SK-N-DZ (cell line): ENCODE measurements around the gene TXNRD2.

Source experiments
- DNase-seq: peaks from one replicate; pipeline ENCODE4 v3.0.0-alpha.2; 2015; ENCODE audit warnings: low spot score

Gene TXNRD2

DNA sequence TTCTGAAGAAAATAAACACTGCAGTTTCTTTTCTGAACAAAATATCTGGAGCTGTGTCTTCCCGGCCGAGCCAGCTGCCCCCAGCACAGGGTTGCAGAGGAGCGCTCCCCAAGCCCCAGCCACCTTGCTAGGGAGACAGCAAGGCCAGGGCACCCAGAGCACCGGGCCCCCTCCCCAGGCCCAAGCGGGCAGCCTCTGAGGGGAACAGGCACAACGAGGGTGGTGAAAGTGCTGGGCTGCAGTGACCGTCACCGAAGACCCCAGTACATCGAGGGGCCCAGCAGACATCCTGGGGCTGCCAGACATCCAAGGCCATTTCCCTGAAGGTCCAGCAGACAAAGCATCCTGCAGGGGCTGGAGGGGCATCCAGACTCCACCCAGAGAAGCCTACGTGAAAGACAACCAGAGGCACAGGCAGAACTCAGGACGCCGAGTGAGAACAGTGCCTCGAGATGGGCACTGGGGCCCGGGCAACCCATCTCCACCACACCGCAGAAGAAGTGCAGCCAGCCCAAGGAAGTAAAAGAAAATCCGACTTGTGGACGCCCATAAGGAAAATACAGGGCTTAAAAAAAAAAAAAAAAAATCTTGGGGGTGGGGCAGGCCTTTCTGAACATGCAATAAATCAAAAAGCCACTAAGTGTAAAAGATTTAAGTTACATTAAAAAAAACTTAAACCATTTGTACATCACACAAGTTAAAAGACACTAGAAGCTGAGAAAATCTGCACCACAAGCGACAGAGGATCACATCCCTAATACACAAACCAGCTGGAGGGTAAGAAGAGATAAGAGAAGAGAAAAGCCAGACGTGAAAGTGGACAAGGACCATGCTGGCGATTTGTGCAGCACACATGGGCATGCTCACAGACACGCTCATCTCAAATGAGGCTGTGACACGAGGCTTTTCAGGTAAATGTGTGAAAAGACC lies 36.0 kb downstream of the TXNRD2 start:
- DNase-seq = peak; percentile 88

GRCh38 chr22:19904935-19905334 lies 36.7 kb downstream of the TXNRD2 start:
- DNase-seq = no peak

- no peak for DNase-seq
These were observed 37.3 kb downstream of the TXNRD2 start for GRCh38 chr22:19904174-19904856.

- DNase-seq = no peak
These were observed 38.1 kb downstream of the TXNRD2 start for GRCh38 chr22:19903513-19903912.

- no peak for DNase-seq
These were observed 38.6 kb downstream of the TXNRD2 start for GRCh38 chr22:19903031-19903430.

DNA sequence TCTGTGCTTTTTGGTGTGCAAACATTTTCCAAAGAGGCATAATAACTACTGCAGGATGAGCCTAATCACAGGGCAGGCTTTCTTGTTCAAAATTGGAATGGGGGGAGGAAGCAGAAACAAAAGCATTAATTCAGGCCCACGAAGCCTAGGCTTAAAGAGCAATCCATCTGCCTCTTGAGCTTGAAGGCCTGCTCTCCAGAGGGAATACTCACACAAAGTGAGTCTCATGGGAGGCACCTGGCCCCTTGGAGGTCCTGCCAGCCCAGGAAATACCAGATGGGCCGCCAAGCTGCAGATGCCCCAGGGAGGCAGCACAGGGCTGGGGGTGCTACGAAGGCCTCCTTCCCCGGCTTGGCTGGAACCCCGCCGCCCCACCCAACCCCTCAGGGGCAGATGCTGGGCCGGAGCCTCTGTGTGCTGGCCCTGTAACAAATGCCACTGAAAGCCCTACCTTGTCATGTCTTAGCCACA lies 39.3 kb downstream of the TXNRD2 start:
- DNase-seq = no peak

DNA sequence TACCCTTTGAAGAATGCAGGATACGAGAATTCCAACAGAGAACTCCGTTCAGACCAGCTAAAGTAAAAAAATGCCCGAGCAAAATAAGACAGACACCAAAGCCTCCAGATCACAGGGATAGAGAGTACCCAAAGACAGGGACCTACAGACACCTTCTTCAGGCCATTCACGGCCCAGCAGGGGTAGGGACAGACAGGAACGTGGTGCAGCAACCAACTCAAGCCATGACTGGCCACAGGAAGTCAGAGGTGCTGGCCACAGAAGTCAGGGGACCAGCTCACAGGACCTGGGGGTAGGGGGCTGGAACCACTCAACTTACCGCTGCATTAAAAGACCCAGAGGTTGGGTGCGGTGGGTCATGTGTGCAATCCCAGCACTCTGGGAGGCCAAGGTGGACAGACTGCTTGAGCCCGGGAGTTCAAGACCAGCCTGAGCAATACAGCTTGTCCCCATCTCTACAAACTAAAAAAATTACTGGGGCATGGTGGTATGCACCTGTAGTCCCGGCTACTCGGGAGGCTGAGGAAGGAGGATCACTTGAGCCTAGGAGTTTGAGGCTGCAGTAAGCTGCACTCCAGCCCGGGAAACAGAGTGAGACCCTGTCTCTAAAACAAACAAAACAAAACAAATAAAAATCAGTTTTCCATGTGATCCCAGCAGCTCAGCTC lies 39.9 kb downstream of the TXNRD2 start:
- no peak for DNase-seq

DNA sequence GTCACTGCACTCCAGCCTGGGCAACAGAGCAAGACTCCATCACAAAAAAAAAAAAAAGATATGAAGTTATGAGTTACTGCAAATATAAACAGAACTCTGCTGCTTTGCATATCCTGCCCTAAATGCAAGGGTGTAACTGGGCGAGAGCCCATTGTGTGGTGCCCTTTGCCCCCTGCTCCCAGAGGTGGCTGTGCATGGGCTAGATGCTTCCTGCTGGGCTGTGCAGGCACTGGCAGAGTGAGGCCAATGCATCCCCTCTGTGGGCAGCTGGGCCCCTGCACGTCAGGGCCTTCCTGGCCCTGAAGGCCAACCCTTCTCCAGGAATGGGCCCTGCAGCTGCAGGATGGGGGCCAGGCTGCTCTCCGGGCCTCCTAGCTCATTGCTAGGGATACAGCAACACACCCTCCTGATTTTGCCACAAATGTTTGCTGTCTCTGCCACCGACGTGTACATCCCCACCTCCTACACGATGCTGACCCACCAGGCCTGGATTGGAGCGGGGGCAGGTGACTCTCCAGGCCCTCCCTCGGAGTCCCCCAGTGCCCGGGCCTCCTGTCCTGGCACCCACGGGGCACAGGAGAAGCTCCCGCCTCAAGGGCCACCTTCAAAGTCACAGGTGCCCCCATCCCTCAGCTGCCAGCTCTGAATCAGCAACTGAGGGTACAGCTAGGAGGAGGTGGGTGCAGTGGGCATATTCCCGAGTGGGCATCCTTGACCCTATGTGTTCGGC lies 40.7 kb downstream of the TXNRD2 start:
- no peak for DNase-seq

DNA sequence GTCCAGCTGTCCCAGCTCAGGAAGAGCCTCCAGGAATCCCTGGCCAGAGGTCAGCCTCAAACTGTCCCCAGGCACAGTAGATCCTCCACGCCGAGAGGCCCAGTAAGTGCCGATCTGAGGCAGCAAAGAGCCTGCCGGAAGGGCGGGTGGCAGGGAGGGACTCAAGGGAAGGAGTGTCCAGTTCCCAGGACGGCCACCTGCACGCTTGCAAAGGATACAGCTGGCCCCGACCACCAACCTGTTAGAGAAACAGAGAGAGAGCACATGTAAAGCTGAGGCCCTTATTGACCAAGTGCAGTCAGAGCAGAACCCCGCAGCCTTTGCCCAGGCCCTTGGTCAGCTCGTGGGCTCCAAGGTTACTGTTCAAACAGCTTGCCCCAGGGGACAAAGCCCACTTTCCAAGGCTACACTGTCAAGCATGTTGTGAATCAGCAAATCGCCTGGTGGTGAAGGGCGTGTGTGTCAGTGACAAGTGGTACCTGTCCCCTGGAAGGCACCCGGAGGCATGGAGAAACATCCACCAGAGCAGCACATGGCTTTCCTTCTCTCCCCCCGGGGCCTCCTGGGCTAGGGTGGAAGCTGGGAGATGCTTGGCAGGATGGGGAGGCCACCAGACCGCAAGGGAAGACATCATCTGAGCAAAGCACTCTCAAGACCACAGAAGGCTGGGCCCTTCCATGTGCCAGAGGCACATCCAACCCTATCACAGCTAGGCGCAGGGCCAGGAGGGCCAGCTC lies 42.6 kb downstream of the TXNRD2 start:
- DNase-seq = no peak

DNA sequence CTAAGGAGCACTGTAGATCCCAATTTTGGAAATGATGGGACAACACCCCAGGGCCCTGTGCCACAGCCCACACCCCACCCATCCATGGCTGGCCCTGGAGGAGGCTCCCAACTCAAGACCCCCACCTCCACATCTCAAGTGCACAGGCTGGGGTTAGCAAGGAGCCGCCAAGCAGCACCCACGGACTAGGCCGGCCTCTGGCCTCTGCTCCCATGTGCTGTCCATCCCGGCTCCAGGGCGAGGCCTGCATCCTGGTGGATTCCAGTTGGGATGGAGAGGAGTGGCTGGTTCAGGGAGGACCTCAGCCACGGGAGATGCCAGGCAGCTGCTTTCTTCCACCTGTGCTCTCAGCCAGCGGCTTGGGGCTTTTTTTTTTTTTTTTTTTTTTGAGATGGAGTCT lies 43.5 kb downstream of the TXNRD2 start:
- no peak for DNase-seq

GRCh38 chr22:19897726-19898125 lies 43.9 kb downstream of the TXNRD2 start:
- DNase-seq = no peak

- no peak for DNase-seq
These were observed 44.8 kb downstream of the TXNRD2 start for GRCh38 chr22:19896665-19897355.

DNA sequence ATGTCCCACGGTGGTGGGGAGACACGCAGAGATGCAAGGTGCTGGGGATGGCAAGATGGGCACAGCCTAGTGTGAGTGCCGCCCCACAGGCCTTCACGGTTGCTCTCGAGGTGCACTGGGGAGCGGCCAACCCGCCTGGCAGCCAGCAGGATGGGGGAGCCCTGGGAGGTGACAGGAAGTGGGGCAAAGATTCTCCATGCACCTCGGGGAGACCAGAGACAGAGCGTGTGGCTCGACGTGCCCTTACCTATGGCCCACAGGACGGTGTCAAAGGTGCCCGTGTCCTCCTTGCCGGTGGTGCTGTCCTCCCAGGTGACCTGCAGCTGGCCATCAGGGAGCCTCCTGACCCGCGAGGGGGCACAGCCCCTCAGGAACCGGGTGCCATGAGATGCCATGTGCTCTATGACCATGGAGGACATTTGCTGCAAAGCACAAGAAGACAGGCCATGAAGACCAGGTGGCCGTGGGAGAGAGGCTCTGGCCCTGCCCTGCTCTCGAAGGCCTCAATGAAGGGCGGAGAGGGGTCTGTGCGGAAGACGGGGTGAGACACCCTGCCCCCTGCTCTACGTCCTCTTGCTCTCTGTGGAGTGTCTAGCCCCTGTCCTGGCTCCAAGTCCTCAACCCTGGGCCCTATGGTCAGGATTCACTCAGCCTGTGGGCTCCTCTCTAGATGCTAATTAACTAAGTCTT lies 46.3 kb downstream of the TXNRD2 start:
- DNase-seq = no peak

GRCh38 chr22:19893363-19893762 lies 48.3 kb downstream of the TXNRD2 start:
- DNase-seq = no peak

DNA sequence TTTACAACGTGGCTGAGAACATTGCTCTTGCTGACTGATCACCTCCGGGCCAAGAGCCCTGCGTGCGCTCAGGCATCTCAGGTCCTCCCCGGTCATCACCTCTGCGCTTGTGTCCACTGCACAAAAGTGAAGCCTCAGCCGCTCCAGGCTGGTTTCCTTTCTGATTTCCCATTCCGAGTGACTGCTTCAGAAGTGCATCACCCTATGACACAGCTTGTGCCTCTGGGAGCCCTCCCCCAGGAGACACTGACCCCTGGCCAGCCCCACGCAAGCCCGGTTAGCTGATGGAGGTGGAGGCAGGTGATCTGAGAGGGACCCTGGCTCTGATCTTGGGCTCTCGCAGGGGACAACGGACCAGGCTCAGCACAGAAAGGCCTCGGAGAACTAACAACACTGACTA lies 48.7 kb downstream of the TXNRD2 start:
- DNase-seq = no peak

DNA sequence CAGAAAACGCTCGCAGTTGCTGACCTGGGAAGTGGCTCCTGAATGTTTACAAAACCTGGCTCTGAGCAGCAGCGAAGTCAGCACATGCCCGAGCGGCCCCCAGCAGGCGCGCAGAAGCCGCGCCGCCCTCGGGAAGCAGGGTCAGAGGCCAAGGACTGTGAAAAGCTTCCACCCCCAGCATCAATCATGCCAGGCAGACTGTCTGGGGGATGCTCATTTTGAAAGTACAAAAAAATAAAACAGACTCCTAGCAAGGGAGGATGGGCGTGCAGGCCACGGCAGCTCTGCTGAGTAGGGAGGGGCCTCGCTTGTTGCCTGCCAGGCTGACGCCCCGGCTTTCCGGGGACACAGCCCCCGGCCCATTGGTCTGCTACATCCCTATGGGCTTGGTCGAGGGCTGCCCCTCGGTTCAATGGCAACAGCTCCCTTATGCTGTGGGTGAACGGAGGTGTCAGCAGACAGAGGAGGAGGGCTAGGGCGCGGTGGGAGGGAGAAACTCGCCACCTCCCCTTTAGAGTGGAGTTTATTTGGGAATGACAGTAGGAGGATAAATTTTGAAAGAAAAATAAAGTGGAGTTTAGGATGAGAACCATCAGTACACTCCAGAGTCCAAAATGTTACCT lies 49.2 kb downstream of the TXNRD2 start:
- peak; percentile 62 for DNase-seq

DNA sequence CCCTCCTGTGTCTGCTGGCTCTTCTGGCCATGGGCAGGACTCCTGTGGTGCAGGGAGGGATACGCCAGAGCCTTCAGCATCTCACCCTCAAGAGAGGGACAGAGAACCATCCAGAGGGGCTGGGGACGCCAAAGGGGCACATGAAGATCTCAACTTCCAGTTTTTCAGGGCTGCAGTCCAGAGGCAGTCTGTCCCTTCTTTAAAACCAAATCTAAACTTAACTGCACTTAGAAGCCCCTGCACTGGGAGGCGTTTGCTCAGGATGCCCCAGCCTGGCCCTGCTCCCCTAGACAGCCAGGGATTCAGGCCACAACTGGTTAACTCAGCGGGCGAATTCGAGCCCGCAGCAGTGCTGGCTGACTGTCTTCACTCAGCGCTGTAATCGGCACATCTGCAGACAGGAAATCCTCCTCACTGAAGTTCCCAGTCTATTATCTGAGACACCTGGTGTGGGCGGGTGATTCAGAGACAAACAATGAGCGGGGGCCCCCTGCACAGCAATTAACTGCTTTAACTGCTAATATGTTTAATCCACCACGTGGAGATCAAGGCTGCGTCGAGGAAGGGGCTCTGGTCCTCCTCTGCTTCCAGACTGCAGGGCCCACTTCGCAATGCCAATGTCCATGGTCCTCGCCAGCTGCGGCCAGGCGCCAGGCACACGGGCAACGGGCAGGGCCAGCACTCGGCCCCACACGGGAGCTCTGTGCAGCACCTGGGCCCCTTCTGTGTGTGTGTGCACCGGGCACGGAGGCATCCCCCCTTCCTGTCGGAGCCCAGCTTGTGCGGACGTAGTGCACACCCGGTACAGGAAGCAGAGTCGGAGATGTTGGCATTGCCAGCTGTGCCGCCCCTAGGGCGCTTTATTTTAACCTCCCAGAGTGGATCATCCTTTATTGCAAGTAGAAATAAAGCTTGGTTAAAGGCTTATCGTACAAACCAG lies 50.0 kb downstream of the TXNRD2 start:
- peak; percentile 72 for DNase-seq
